ENCODE data around the gene ZNF611.
"Not testable (repeated sequence)": the region's sequence is repeated elsewhere in the genome, so short reads cannot be mapped to it uniquely, and the experiment has no call there.

The ZNF611 gene

DNA sequence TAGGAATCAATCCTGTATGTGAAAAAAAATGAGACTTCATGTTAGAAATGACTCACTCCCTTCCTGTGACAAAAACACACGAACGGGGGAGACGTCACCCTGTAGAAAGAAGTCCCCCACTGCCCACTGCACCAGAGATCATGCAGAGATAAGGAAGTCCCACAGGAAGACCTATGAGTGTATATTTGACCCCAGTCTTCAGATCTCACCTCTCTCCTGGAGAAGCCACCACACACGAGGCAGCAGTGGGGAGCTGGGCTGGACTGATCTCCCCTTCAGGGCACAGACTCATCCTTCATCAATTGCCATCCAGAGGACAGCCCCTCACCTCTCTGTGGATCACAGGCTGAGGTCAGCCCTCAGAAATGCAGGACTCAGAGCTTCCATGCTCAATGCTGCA lies 18.9 kb downstream of the ZNF611 start:
- not testable (repeated sequence) for DNase-seq

DNA sequence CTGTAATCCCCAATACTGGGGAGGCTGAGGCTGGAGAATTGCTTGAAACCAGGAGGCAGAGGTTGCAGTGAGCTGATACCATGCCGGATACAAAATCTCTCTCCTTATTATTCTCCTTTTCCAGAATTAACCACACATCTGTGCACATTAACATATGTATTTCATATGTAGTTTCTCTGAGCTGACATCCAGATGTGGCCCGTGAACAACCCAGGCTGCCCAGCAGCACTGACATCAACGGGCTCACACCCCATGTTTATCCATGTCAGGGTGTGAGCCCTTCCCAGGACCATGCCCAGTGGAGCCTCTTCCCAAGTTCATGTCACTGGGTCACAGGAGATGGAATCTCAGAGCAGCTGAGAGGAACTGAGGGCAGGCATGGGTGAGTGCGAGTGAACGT lies 19.5 kb downstream of the ZNF611 start:
- not testable (repeated sequence) for DNase-seq

DNA sequence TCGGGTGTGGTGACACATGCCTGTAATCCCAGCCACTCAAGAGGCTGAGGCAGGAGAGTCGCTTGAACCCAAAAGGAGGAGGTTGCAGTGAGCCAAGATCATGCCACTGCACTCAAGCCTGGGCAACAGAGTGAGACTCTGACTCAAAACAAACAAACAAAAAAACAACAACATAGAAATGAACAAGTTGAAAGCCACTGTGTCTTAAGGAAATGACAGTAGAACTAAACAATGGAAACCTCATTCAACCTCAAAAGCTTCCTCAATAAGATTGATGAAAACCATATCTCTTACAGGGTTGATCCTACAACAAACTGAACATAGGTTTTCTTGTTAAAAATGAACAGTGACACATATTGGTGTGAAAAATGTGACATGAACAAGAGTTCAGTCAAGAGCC lies 21.8 kb downstream of the ZNF611 start:
- DNase-seq: not testable (repeated sequence)

DNA sequence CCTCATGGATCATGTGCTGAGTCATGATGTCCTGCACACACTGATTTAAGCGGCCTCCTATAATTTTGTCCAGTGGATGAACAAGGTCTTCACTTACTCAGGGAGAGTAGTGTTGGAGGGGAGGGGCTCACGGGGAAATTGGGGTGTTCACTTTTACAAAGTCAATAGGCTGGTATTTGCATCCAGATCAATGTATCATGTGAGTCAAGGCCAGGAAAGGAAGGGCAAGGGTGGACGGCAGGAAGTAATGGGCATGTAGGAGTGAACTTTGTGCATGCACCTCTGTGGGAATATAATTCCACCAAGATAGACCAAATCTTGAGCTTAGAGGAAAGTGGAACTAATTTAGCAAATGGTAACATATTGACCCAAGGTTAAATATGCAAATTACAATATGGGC lies 23.2 kb downstream of the ZNF611 start:
- DNase-seq: not testable (repeated sequence)

DNA sequence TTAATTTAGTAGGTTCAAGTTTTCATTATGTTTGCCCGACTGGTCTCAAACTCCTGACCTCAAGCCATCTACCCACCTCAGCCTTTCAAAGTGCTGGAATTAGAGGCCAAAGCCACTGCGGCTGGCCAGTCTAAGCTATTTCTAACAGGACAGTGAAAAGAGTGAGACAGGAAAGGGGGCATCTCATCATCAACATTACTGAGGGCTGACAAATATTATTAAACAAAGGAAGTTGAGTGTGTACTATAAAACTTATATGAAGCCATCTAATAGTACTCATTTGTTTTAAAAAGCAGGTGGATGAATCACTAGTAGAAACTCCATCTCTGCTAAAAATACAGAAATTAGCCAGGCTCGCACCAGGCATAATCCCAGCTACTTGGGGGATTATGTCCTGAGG lies 24.3 kb downstream of the ZNF611 start:
- DNase-seq: no peak

DNA sequence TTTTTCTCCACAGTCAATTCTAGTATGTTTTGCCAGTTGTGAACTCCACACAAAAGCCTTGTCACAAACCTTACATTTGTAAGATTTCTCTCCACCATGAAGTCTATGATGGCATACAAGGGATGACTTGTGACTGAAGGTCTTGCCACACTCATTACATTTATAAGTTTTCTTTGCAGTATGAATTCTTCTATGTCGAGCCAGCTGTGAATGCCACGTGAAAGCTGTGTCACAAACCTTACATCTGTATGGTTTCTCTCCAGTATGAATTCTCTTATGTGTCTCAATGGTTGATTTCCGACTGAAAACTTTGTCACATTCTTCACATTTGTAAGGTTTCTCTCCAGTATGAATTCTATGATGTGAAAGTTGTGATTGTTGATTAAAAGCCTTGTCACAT lies 29.2 kb downstream of the ZNF611 start:
- not testable (repeated sequence) for DNase-seq

DNA sequence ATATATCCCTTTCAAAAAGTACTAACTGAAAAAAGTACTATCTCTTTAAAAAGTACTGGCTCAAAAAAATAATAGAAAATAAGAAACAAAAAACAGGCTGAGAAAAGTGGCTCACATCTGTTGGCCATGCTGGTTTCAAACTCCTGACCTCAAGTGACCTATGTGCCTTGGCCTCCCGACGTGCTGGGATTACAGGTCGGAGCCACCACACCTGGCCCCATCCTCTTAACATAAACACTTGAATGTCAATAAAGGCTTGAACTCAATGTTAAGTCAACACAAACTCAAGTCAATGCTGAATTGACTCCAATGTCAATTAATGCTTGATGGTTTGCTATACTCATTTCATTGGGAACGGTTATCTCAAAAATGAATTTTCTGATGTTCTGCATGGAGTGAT lies 30.9 kb downstream of the ZNF611 start:
- DNase-seq: no peak

DNA sequence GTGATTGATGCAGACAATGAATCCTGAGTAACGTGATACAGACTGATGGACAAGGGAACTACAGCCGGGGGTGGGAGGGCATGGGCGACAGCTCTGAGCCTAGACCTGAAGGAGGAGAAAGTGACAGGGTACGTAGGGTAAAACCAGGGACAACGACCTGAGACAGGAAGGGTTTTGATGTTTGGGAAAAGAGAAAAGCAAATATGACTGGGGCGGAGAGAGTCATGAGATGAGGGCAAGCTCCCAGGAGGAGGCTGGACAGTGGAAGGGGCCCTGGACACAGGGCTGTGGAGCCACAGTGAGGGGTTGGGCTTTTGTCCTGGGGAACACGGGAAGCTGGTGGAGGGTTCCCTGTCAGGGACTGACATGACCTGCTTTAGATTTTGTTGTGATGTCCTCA lies 34.2 kb downstream of the ZNF611 start:
- DNase-seq: no peak

DNA sequence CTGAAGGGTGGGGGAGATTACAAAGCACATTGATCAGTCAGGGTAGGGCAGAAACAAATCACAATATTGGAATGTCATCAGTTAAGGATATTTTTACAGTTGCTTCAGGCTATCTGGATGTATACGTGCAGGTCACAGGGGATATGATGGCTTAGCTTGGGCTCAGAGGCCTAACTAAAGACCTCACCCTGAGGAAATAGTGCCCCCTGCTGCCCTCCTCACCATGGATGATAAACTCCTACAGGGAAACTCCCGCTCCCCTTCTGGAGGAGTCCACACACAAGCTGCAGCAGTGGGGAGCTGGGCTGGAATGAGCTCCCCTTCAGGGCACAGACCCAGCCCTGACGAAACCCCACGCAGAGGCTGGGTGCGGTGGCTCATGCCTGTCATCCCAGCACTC lies 35.3 kb downstream of the ZNF611 start:
- not testable (repeated sequence) for DNase-seq

DNA sequence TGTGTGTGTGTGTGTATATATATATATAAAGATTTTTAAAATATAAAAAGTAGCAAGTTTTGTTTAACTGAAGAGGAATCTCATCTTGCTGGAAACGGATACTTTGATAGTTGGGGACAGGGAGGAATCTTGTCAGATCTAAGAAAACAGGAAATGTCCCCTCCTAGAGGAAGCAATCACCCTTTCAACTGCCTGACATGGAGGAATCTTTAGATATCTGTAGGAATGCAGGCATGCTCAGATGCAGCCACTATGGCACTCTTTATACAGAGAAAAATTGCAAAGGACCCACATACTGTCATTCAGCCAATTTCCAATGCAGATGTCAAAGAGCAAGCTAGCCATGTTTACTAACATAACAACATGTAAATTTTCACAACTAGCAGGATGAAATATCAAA lies 38.8 kb downstream of the ZNF611 start:
- DNase-seq: no peak

DNA sequence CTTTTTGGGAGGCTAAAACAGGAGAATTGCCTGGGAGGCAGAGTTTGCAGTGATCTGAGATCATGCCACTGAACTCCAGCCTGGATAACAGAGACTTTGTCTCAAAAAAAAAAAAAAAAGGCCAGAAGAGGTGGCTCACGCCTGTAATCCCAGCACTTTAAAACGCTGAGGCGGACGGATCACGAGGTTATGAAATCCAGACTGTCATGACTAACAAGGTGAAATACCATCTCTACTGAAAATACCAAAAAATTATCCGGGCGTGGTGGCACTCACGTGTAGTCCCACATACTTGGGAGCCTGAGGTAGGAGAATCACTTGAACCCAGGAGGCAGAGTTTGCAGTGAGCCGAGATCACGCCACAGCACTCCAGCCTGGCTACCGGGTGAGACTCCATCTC lies 39.9 kb downstream of the ZNF611 start:
- no peak for DNase-seq

DNA sequence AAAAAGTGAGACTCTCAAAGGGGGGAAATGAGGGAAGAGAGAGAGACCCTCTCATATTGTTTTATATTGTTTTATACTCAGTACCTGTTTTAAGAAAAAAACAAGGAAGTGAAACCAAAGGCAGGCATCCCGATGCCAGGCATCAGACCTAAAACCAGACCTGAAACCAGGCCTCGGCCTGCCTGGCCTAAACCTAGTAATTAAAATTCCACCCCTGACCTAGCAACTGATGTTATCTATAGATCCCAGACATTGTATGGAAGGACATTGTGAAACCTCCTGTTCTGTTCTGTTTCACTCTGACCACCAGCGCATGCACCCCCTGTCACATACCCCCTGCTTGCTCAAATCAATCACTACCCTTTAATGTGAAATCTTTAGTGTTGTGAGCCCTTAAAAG lies 40.6 kb downstream of the ZNF611 start:
- DNase-seq: not testable (repeated sequence)

DNA sequence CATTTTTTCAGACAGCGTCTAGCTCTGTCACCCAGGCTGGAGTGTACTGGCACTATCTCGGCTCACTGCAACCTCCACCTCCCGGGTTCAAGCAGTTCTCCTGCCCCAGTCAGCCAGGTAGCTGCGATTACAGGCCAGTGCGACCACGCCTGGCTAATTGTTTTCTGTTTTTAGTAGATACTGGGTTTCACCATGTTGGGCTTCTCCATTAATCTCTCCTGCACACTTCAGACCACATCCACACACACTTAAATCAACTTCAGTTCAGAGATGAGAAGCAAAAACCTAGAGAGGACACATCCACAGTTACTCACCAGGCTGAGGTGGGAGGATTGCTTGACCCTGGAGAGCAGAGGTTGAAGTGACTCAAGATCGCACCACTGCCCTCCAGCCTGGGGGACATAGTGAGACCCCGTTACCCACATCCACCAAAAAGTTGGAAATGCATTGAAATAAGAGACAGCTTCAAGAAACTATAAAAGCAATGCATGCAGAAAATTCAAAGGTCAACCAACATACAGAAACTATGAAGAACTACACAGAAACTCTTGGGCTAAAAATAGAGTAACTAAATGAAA lies 42.3 kb downstream of the ZNF611 start:
- no peak for DNase-seq

DNA sequence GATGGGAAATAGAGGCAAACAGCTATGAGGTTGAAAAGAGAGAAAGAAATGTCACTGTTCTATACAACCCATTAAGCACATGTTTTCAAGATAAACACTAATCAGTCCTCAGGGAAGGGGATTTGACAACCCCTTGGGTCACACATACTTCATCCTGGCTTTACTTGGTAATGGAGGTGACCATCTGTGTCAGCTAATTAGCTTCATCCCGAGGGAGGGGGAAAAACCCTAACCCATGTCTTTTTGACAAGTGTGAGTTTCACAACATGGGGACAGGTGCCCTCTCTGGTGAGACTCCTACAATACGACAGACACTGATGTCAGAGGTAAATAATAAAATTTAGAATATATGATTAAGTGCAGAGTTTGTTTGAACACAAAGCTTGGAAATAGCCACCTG lies 43.1 kb downstream of the ZNF611 start:
- no peak for DNase-seq

DNA sequence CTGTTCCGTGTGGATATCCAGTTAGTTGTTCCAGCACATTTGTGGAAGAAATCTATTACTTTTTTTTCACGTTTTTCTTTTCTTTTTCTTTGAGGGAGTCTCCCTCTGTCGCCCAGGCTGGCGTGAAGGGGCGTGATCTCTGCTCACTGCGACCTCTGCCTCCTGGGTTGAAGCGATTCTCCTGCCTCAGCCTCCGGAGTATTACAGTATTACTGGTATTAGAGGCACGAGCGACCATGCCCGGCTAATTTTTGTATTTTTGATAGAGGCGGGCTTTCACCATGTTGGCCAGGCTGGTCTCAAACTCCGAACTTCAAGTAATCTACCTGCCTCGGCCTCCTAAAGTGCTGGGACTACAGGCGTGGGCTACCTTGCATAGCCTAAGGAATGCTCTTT lies 43.6 kb downstream of the ZNF611 start:
- no peak for DNase-seq

DNA sequence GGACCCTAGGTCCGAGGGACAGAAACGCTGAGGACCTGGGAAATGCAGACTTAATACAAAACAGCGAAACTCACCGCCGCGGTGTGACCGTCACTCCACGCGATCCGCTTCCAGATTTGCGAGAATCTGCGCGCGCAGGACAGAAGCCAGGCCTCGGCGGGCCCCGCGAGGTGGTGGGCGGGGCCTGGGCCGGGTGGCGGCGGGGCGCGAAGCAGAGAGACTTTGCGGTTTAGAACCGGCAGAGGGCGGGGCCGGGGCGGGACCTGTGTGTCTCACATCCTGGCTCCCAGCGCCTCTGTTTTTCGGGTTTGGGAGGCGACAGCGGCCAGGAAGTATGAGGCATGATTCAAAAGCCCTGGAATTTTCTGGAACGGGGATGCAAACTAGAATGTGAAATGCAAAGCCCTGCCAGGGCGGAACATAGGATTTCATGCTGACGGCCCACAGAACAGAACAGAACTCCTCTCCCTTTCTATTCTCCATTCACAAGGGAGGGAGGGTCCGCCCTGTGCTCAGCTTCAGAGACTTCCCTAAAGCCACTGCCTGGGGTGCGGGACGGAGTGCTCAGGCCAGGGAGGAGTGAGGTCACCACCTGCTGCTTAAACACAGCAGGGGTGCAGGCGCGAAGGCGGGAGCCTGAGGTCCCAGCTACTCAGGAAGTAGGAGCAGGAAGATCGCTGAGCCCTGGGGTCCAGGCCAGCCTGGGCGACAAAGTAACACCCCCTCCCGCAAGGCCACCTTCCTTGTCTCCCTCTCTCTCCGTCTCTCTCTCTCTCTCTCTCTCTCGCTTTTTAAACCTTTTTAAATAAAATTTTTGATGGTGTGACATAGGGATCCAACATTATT lies 44.3 kb downstream of the ZNF611 start:
- peak; percentile 78 to 85 for DNase-seq

DNA sequence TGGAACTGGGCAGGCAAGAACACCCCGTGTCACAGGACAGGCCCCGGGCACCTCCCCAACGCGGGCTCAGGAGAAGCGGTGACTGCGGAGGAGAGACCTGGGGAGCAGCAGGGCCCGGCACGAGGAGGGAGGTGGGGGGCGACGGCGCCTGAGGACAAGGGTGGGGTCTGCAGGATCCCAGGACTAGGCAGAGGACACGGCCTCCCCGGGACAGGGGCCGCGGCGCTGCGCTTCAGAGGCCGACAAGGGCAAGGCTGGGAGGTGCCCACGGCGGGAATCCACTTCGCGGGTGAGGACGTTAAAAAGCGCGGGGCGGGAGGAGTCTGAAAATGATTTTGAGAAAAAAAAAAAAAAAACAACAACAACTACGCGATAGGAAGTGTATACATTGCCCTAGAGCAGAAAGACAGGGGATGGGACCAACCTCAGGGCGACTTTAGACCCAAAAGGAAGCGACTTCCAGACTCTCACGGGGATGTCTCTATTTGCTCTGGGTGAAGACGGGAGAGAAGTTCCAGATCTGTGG lies 44.9 kb downstream of the ZNF611 start:
- no peak for DNase-seq

DNA sequence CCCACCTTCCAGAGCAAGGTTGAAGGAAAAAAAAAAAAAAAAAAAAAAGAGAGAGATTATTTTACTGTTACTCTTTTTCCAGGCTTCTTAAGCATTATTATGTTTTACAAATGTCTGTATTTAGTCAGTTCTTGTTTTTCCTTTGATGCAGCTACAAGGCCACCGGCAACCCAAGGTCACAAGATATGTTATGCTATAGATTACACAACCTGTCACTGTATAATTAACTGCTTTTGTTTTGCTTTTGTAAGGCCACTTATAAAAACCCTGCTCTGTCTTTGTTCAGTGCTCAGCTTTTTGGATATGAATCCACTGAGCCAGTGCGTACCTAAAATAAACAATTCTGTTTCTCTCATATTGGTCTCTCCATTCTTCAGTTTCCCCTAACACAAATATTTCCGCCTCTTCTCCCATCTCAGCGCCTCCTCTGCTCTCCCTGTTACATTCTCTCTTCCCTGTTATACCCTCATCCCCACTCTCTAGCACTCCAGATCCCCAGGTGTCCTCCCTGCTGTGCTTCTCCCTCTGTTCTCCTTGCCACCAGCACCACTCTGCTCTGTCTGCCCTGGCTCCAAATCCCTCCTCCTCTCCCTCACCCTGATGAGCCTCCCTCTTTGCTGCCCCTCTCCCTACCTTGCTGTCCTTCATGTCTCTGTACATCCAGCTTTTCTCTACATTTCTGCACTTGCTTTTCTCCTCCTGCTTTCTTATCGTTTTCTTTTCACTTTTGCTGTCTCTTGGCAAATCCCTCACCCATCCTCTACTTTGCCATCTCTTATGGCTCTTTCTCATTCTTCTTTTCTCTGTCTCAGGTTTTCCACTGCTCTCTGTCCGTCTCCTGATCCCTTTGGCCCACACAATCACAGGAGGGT lies 45.7 kb downstream of the ZNF611 start:
- peak in 1 of 2 experiments; percentile 29 for DNase-seq

DNA sequence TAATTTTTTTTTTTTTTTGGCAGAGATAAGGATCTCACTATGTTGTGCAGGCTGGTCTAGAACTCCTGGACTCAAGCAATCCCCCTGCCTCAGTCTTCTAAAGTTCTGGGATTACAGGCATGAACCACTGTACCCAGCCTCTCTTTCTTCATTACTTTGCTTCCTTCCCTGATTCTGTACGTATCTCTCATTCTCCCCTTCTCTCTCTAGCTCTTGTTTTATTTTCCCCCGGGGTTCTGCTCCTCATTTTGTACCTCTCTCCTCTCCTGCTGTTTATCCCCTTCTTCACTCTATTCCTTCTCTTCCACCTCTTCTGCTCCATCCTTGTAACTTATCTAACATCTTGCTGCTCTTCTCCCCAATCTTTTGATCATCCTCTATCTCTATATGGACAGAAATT lies 46.5 kb downstream of the ZNF611 start:
- no peak for DNase-seq

DNA sequence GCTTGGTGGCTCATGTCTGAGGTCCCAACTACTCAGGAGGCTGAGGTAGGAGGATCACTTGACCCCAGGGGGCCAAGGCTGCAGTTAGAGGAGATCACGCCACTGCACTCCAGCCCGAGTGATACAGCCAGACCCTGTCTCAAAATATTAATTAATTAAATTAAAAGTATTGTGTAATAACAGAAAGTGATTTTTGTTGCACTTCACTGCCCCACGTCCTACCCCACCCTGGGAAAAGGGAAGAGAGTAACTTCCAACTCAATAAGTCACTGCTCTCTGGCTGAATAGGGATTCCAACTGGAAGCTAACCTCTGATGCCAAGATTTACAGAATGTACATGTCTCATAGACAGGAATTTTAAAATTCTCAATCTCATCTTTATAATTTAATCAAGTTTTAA lies 47.2 kb downstream of the ZNF611 start:
- DNase-seq: no peak

DNA sequence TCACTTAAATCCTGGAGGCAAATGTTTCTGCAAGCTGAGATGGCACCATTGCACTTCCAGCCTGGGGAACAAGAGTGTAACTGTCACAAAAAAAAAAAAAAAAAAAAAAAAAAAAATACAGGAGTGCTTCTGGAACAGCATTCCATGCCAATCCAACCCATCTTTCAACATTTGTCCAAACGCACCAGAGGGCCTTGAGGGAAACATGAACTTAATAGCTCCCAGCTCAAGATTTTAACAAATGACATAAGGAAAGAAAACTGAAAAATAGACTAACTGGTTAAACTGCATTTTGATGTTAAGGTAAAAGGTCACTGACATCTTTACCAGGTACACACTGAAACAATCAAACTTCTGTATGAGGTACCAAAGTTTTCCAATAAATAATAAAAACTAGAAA lies 49.0 kb downstream of the ZNF611 start:
- DNase-seq: no peak

DNA sequence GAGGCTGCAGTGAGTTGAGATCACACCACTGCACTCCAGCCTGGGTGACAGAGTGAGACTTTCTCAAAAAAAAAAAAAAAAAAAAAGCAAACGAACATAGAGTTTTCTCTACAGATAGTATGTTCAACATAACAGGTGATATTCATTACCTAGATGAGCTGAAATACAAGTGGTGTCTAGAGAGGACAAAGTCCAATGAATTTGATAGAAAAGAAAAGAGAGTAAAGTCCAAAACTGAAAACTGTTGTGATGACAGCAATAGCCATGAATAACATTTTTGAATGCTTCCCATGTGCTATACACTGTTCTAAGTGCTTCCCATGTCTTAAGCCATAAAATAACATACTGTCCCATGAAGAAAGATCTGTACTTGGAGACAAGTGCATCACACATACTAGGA lies 53.6 kb downstream of the ZNF611 start:
- not testable (repeated sequence) for DNase-seq

DNA sequence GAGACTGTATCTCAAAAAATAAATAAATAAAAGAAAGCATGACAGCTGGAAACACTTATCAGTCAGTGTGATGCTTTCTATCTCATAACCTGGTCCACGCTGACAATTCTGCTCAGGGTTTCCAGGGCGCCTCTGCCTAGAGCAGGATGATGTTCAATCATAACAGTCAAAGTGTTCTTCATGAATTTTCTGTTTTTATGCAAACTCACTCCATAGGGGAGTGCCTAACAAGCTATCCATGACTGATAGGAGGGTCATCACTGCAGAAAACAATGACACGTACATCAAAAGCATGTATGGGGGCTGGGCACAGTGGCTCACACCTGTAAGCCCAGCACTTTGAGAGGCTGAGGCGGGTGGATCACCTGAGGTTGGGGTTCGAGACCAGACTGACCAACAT lies 55.2 kb downstream of the ZNF611 start:
- no peak for DNase-seq

Measured in NCI-H2081 (cell line).